ENCODE results near the gene ZNRF1.
A peak's percentile ranks its signal among the peaks of the same experiment; 100 is the strongest.
"Not testable (repeated sequence)": the region's sequence is repeated elsewhere in the genome, so short reads cannot be mapped to it uniquely, and the experiment has no call there.

ZNRF1 gene

GRCh38 chr16:75088934-75089333, 90.1 kb downstream of the ZNRF1 start:
- H3K4me3 ChIP-seq (ENCODE audit: low read depth, low read length): no peak overlapping the region
- DNase-seq (ENCODE audit: low read depth): no peak
- TF ChIP-seq CTCF (IDR thresholded peaks at IDR 0.05; ENCODE audit: low read depth, low read length) (no peak), MAX (IDR thresholded peaks at IDR 0.05; ENCODE audit: low read depth, low read length) (no peak), MYC (IDR thresholded peaks at IDR 0.05; ENCODE audit: low read depth, low read length) (no peak), POLR2A (IDR thresholded peaks at IDR 0.05; ENCODE audit: extremely low read depth, insufficient read length) (no peak)

GRCh38 chr16:75089486-75090202, 90.8 kb downstream of the ZNRF1 start:
- no peak for TF ChIP-seq MYC (IDR thresholded peaks at IDR 0.05; ENCODE audit: low read depth, low read length)
- TF ChIP-seq CTCF (IDR thresholded peaks at IDR 0.05; ENCODE audit: low read depth, low read length): no peak
- TF ChIP-seq MAX (IDR thresholded peaks at IDR 0.05; ENCODE audit: low read depth, low read length): no peak
- no peak for TF ChIP-seq POLR2A (IDR thresholded peaks at IDR 0.05; ENCODE audit: extremely low read depth, insufficient read length)
- DNase-seq (ENCODE audit: low read depth): peak; percentile 53
- H3K4me3 ChIP-seq (ENCODE audit: low read depth, low read length): no peak overlapping the region

GRCh38 chr16:75090899-75091298, 92.1 kb downstream of the ZNRF1 start:
- H3K4me3 ChIP-seq (ENCODE audit: low read depth, low read length): not testable (repeated sequence)
- peak; percentile 48 for DNase-seq (ENCODE audit: low read depth)

GRCh38 chr16:75091619-75092018, 92.8 kb downstream of the ZNRF1 start:
- not testable (repeated sequence) for H3K4me3 ChIP-seq (ENCODE audit: low read depth, low read length); DNase-seq (ENCODE audit: low read depth)

- H3K4me3 ChIP-seq (ENCODE audit: low read depth, low read length): no peak overlapping the region
- no peak for DNase-seq (ENCODE audit: low read depth)
- TF ChIP-seq MAX (IDR thresholded peaks at IDR 0.05; ENCODE audit: low read depth, low read length) (no peak), POLR2A (IDR thresholded peaks at IDR 0.05; ENCODE audit: extremely low read depth, insufficient read length) (no peak), CTCF (IDR thresholded peaks at IDR 0.05; ENCODE audit: low read depth, low read length) (no peak), MYC (IDR thresholded peaks at IDR 0.05; ENCODE audit: low read depth, low read length) (no peak)
These were observed 94.0 kb downstream of the ZNRF1 start for GRCh38 chr16:75092777-75093176.

- DNase-seq (ENCODE audit: low read depth): no peak
- H3K4me3 ChIP-seq (ENCODE audit: low read depth, low read length): no peak overlapping the region
- TF ChIP-seq CTCF (IDR thresholded peaks at IDR 0.05; ENCODE audit: low read depth, low read length) (no peak), MYC (IDR thresholded peaks at IDR 0.05; ENCODE audit: low read depth, low read length) (no peak), POLR2A (IDR thresholded peaks at IDR 0.05; ENCODE audit: extremely low read depth, insufficient read length) (no peak), MAX (IDR thresholded peaks at IDR 0.05; ENCODE audit: low read depth, low read length) (no peak)
These were observed 95.0 kb downstream of the ZNRF1 start for GRCh38 chr16:75093598-75094540.
